Measurements from ENCODE around the gene UBE2L6. TPM values are rescaled to one million over a fixed set of nuclear protein-coding genes. Genes with fewer than 3 reads are reported as not detected.

The UBE2L6 gene
- total RNA-seq, 1 experiment from 2014 or later: 17.3 TPM

GRCh38 chr11:57596266-57596885 is 28.9 kb upstream of the UBE2L6 start:
- no peaks in the 10 kb centered on the region for H3K9me3 ChIP-seq (replicated peaks)
- H3K27ac ChIP-seq: no peak overlapping the region
- no peaks in the 10 kb centered on the region for H3K36me3 ChIP-seq
- peaks cover 4% of the 10 kb centered on the region; the same call in 1 of the 2 replicates for H3K27me3 ChIP-seq (replicated peaks)
- no peak for DNase-seq (ENCODE audit: low read depth in 1 of 2, low spot score in 2 of 2)
- no peak overlapping the region for H3K4me3 ChIP-seq
- H3K4me1 ChIP-seq (replicated peaks): no peaks in the 10 kb centered on the region

- Histone ChIP-seq H3K36me3 (no peaks in the 10 kb centered on the region), H3K4me1 (replicated peaks) (no peaks in the 10 kb centered on the region), H3K4me3 (no peak overlapping the region), H3K27me3 (replicated peaks) (0 out of 2 replicates have a peak, but pooled peaks cover 4% of the 10 kb centered on the region), H3K9me3 (replicated peaks) (no peaks in the 10 kb centered on the region), H3K27ac (no peak overlapping the region)
- no peak for DNase-seq (ENCODE audit: low read depth in 1 of 2, low spot score in 2 of 2)
Measured at GRCh38 chr11:57588046-57588710, 20.7 kb upstream of the UBE2L6 start.

DNA sequence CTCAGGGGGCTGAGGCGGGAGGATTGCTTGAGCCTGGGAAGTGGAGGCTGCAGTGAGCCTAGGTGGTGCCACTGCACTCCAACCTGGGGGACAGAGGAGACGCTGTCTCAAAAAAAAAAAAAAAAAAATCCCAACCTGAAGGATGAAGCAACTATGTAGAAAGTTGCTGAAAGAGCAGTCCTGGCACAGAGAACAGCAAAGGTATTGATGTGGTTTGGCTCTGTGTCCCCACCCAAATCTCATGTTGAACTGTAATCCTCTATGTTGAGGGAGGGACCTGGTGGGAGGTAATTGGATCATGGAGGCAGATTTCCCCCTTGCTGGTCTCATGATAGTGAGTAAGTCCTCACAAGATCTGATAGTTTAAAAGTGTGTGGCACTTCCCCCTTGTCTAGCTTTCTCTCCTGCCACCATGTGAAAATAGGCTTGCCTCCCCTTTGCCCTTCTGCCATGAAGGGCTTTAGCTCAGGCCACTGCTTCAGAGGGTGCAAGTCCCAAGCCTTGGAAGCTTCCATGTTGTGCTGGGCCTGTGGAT is 19.3 kb upstream of the UBE2L6 start:
- Histone ChIP-seq H3K27me3 (replicated peaks) (no peaks in the 10 kb centered on the region), H3K4me1 (replicated peaks) (no peaks in the 10 kb centered on the region), H3K27ac (no peak overlapping the region), H3K9me3 (replicated peaks) (no peaks in the 10 kb centered on the region), H3K36me3 (no peaks in the 10 kb centered on the region), H3K4me3 (no peak overlapping the region)
- DNase-seq (ENCODE audit: low read depth in 1 of 2, low spot score in 2 of 2): no peak

GRCh38 chr11:57585301-57585700 is 17.8 kb upstream of the UBE2L6 start:
- Histone ChIP-seq H3K27me3 (replicated peaks) (0 out of 2 replicates have a peak, but pooled peaks cover 2% of the 10 kb centered on the region), H3K27ac (no peak overlapping the region), H3K9me3 (replicated peaks) (no peaks in the 10 kb centered on the region), H3K4me3 (no peak overlapping the region), H3K4me1 (replicated peaks) (no peaks in the 10 kb centered on the region), H3K36me3 (no peaks in the 10 kb centered on the region)
- no peak for DNase-seq (ENCODE audit: low read depth in 1 of 2, low spot score in 2 of 2)

- H3K4me3 ChIP-seq: no peak overlapping the region
- DNase-seq (ENCODE audit: low read depth in 1 of 2, low spot score in 2 of 2): no peak
- no peak overlapping the region for H3K27ac ChIP-seq
- no peaks in the 10 kb centered on the region for H3K9me3 ChIP-seq (replicated peaks)
- H3K36me3 ChIP-seq: no peaks in the 10 kb centered on the region
- H3K4me1 ChIP-seq (replicated peaks): no peaks in the 10 kb centered on the region
- 0 out of 2 replicates have a peak, but pooled peaks cover 5% of the 10 kb centered on the region for H3K27me3 ChIP-seq (replicated peaks)
Measured at GRCh38 chr11:57584341-57584740, 16.9 kb upstream of the UBE2L6 start.

DNA sequence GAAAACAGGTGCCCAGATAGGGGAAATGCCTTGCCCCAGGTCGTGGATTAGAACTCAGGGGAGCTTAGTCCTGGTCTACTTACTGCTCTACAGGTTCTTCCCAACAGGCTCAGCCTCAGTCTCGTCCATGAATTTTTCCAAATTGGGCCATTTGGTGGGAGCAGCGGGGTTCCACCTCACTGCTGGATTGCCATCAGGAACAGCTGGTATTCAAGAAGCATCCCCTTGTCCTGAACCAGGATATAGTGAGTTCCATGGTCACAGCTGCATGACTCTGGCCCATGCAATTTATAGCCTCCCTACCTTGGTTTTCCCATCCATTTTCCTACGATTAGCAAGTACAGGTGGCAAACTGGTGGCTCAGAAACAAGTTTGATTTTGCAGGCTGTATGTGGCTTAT is 6.6 kb upstream of the UBE2L6 start:
- H3K27me3 ChIP-seq (replicated peaks): no peaks in the 10 kb centered on the region; the same call in none of the 2 replicates
- no peak for DNase-seq (ENCODE audit: low read depth in 1 of 2, low spot score in 2 of 2)
- H3K9me3 ChIP-seq (replicated peaks): no peaks in the 10 kb centered on the region
- no peak overlapping the region for H3K4me3 ChIP-seq
- H3K27ac ChIP-seq: no peak overlapping the region
- no peaks in the 10 kb centered on the region for H3K4me1 ChIP-seq (replicated peaks)
- H3K36me3 ChIP-seq: no peaks in the 10 kb centered on the region

- H3K9me3 ChIP-seq (replicated peaks): no peaks in the 10 kb centered on the region
- peaks cover 12% of the 10 kb centered on the region for H3K4me1 ChIP-seq (replicated peaks)
Measured at GRCh38 chr11:57571606-57572005, 4.1 kb upstream of the UBE2L6 start.

GRCh38 chr11:57568330-57568766 is 876 bp upstream of the UBE2L6 start:
- Histone ChIP-seq H3K27ac (no peak overlapping the region), H3K9me3 (replicated peaks) (no peaks in the 10 kb centered on the region), H3K27me3 (replicated peaks) (no peaks in the 10 kb centered on the region), H3K4me3 (peak overlapping the region; percentile 78), H3K4me1 (replicated peaks) (peaks cover 16% of the 10 kb centered on the region), H3K36me3 (0 out of 2 replicates have a peak, but pooled peaks cover 4% of the 10 kb centered on the region)
- peak in 1 of 2 experiments; percentile 85 for DNase-seq (ENCODE audit: low read depth in 1 of 2, low spot score in 2 of 2)

More at GRCh38 chr11:57571606-57572005, 4.1 kb upstream of the UBE2L6 start:
- 0 out of 2 replicates have a peak, but pooled peaks cover 4% of the 10 kb centered on the region for H3K36me3 ChIP-seq
- no peak overlapping the region for H3K27ac ChIP-seq
- no peak overlapping the region for H3K4me3 ChIP-seq
- no peak for DNase-seq (ENCODE audit: low read depth in 1 of 2, low spot score in 2 of 2)
- H3K27me3 ChIP-seq (replicated peaks): no peaks in the 10 kb centered on the region; the same call in 1 of the 2 replicates

- Histone ChIP-seq H3K4me1 (replicated peaks) (peaks cover 16% of the 10 kb centered on the region), H3K36me3 (0 out of 2 replicates have a peak, but pooled peaks cover 4% of the 10 kb centered on the region), H3K4me3 (peak overlapping the region; percentile 78), H3K27me3 (replicated peaks) (no peaks in the 10 kb centered on the region), H3K27ac (peak overlapping the region; percentile 31; the same call in 1 of the 2 replicates), H3K9me3 (replicated peaks) (no peaks in the 10 kb centered on the region)
- peak in 1 of 2 experiments; percentile 31 for DNase-seq (ENCODE audit: low read depth in 1 of 2, low spot score in 2 of 2)
Measured at GRCh38 chr11:57566905-57567514, 462 bp downstream of the UBE2L6 start.

- Histone ChIP-seq H3K4me3 (no peak overlapping the region), H3K27me3 (replicated peaks) (no peaks in the 10 kb centered on the region), H3K36me3 (0 out of 2 replicates have a peak, but pooled peaks cover 4% of the 10 kb centered on the region), H3K27ac (no peak overlapping the region), H3K9me3 (replicated peaks) (no peaks in the 10 kb centered on the region), H3K4me1 (replicated peaks) (peaks cover 16% of the 10 kb centered on the region)
- no peak for DNase-seq (ENCODE audit: low read depth in 1 of 2, low spot score in 2 of 2)
Measured at GRCh38 chr11:57566005-57566904, 1.2 kb downstream of the UBE2L6 start.

- H3K4me3 ChIP-seq: no peak overlapping the region
- H3K27ac ChIP-seq: no peak overlapping the region
Measured at GRCh38 chr11:57562596-57562995, 4.9 kb downstream of the UBE2L6 start.

DNA sequence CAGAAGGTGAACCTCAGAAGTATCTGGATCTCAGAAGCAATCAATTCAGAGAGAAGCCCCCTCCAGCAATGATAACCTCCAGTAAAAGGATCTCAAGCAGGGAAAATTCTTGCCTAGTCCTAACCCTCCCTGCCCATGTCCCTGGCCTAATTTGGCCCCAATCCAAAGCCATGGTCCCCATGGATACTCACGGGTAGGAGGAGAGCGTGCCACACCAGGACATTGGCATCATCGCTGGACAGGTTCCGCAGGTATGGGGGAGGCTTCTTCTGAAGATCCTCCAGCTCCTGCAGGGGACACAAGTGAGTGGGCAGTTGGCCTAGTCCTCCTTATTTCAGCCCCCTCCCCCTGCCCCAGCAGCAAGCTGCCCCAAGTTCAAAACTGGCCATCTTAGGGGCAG is 7.3 kb downstream of the UBE2L6 start:
- no peaks in the 10 kb centered on the region for H3K27me3 ChIP-seq (replicated peaks)
- DNase-seq (ENCODE audit: low read depth in 1 of 2, low spot score in 2 of 2): no peak
- H3K4me1 ChIP-seq (replicated peaks): no peaks in the 10 kb centered on the region
- H3K9me3 ChIP-seq (replicated peaks): no peaks in the 10 kb centered on the region
- H3K36me3 ChIP-seq: no peaks in the 10 kb centered on the region; the same call in 1 of the 2 replicates
- no peak overlapping the region for H3K4me3 ChIP-seq
- no peak overlapping the region for H3K27ac ChIP-seq

More at GRCh38 chr11:57562596-57562995, 4.9 kb downstream of the UBE2L6 start:
- Histone ChIP-seq H3K27me3 (replicated peaks) (no peaks in the 10 kb centered on the region), H3K9me3 (replicated peaks) (no peaks in the 10 kb centered on the region), H3K36me3 (no peaks in the 10 kb centered on the region), H3K4me1 (replicated peaks) (peaks cover 10% of the 10 kb centered on the region)
- DNase-seq (ENCODE audit: low read depth in 1 of 2, low spot score in 2 of 2): no peak

DNA sequence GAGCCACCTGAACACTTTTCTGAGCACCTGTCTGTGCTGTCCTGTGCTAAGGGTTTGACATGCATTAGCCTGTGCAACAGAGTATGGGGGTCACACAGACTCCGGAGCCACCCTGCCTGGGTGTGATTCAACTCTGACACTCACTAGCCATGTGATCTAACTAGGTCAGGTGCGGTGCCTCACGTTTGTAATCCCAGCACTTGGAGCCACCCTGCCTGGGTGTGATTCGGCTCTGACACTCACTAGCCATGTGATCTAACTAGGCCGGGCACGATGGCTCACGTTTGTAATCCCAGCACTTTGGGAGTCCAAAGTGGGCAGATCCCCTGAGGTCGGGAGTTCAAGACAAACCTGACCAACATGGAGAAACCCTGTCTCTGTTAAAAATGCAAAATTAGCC is 11.4 kb downstream of the UBE2L6 start:
- no peak for DNase-seq (ENCODE audit: low read depth in 1 of 2, low spot score in 2 of 2)
- Histone ChIP-seq H3K4me3 (no peak overlapping the region), H3K9me3 (replicated peaks) (no peaks in the 10 kb centered on the region), H3K36me3 (no peaks in the 10 kb centered on the region; the same call in 1 of the 2 replicates), H3K4me1 (replicated peaks) (no peaks in the 10 kb centered on the region), H3K27ac (no peak overlapping the region), H3K27me3 (replicated peaks) (no peaks in the 10 kb centered on the region)
